GM19463 (cell line): Measurements from ENCODE around the gene RGL2.
A peak's percentile ranks its signal among the peaks of the same experiment; 100 is the strongest.
"Not testable (repeated sequence)": the region's sequence is repeated elsewhere in the genome, so short reads cannot be mapped to it uniquely, and the experiment has no call there.

Experiments used
- ATAC-seq: cut with Tn5 transposase; IDR thresholded peaks from one replicate; pipeline ENCODE4 v1.9.1; 2021; ENCODE audit warnings: mild to moderate bottlenecking, moderate library complexity; ENCODE audit not compliant: unreplicated experiment

The RGL2 gene

GRCh38 chr6:33298773-33299236 is at the start of gene RGL2:
TSS of gene RGL2 (minus strand) at chr6:33298942. CDS start at chr6:33298610, 332 bp downstream.
- peak; percentile 16 for ATAC-seq

- ATAC-seq = no peak
Observed at GRCh38 chr6:33347816-33348215, 49.1 kb upstream of the RGL2 start.

- not testable (repeated sequence) for ATAC-seq
Observed at GRCh38 chr6:33346972-33347371, 48.2 kb upstream of the RGL2 start.

- ATAC-seq = no peak
Observed at GRCh38 chr6:33344701-33345697, 46.3 kb upstream of the RGL2 start.

- no peak for ATAC-seq
Observed at GRCh38 chr6:33343953-33344611, 45.3 kb upstream of the RGL2 start.

- ATAC-seq = not testable (repeated sequence)
Observed at GRCh38 chr6:33343606-33343952, 44.8 kb upstream of the RGL2 start.

GRCh38 chr6:33339193-33339592 is 40.5 kb upstream of the RGL2 start:
- no peak for ATAC-seq

GRCh38 chr6:33336495-33336894 is 37.8 kb upstream of the RGL2 start:
- ATAC-seq = no peak

- ATAC-seq = no peak
Observed at GRCh38 chr6:33335916-33336315, 37.2 kb upstream of the RGL2 start.

- ATAC-seq = no peak
Observed at GRCh38 chr6:33333666-33334065, 34.9 kb upstream of the RGL2 start.

GRCh38 chr6:33330736-33331135 is 32.0 kb upstream of the RGL2 start:
- ATAC-seq = no peak

GRCh38 chr6:33329058-33329457 is 30.3 kb upstream of the RGL2 start:
- no peak for ATAC-seq

GRCh38 chr6:33324125-33324524 is 25.4 kb upstream of the RGL2 start:
- ATAC-seq = no peak

GRCh38 chr6:33323623-33323948 is 24.8 kb upstream of the RGL2 start:
- no peak for ATAC-seq

- no peak for ATAC-seq
Observed at GRCh38 chr6:33321227-33321626, 22.5 kb upstream of the RGL2 start.

- ATAC-seq = no peak
Observed at GRCh38 chr6:33320315-33321181, 21.8 kb upstream of the RGL2 start.

GRCh38 chr6:33319939-33320314 is 21.2 kb upstream of the RGL2 start:
- ATAC-seq = no peak

GRCh38 chr6:33318426-33319073 is 19.8 kb upstream of the RGL2 start:
- ATAC-seq = no peak

GRCh38 chr6:33317669-33318425 is 19.1 kb upstream of the RGL2 start, which contains the start of gene ZBTB22:
TSS of gene ZBTB22 (minus strand) at chr6:33317744. CDS start at chr6:33316916, 828 bp downstream.
- peak; percentile 48 for ATAC-seq

- ATAC-seq = no peak
Observed at GRCh38 chr6:33317419-33317668, 18.6 kb upstream of the RGL2 start.
